HG02840 (cell line): Measurements from ENCODE around the gene UNC13D.

Source experiments
- ATAC-seq: cut with Tn5 transposase; IDR thresholded peaks from one replicate; pipeline ENCODE4 v1.9.1; 2021; ENCODE audit warnings: mild to moderate bottlenecking, moderate library complexity, moderate number of reproducible peaks; ENCODE audit not compliant: unreplicated experiment, low FRiP score

Gene UNC13D

DNA sequence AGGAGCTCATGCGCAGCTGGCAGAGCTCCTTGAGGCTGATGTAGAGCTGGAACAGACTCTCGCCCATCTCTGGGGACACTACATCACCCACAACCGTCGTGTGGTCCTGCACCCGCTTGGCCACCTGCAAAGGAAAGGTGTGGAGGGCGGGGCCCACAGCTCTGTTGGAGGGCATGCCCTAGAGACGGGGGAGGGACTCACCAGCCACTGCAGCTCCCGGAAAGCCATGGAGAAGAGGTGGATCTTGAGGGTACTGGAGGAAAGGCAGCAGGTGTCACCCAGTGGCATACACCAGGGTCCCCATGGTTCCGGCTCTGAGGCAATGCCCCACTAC, 8.6 kb downstream of the UNC13D start:
- ATAC-seq, result no peak

- ATAC-seq, result no peak
Measured at GRCh38 chr17:75834928-75835653, 9.1 kb downstream of the UNC13D start.

DNA sequence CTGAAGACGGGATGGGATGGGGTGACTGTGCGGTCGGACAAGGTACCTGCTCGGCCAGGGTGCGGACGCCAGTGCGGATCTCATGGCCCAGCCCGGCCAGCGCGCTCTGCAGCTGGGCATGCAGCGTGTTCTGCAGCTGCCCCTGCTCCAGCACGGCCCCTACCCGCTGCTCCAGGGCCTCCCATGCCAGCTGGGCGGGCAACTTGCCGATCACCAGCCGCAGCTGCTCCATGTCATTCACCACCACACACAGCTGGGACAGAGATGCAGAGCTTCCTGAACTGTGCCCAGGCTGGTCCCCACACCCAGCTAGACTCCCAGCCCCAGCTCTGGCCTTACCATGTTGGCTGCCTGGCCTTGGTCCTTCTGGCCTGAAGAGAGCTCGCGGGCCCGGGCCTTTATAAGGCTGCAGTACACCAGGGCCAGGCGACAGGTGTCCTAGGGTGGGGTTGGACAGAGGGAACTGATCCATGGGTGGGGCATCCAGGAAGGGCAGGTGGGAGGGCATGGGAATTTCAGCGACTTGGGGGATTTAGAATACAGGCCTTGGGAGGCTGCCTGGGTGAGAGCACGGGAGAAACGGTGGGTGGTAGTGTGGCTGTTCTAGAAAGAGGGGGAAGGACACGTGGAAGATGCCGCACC, 9.8 kb downstream of the UNC13D start:
- ATAC-seq, result no peak

DNA sequence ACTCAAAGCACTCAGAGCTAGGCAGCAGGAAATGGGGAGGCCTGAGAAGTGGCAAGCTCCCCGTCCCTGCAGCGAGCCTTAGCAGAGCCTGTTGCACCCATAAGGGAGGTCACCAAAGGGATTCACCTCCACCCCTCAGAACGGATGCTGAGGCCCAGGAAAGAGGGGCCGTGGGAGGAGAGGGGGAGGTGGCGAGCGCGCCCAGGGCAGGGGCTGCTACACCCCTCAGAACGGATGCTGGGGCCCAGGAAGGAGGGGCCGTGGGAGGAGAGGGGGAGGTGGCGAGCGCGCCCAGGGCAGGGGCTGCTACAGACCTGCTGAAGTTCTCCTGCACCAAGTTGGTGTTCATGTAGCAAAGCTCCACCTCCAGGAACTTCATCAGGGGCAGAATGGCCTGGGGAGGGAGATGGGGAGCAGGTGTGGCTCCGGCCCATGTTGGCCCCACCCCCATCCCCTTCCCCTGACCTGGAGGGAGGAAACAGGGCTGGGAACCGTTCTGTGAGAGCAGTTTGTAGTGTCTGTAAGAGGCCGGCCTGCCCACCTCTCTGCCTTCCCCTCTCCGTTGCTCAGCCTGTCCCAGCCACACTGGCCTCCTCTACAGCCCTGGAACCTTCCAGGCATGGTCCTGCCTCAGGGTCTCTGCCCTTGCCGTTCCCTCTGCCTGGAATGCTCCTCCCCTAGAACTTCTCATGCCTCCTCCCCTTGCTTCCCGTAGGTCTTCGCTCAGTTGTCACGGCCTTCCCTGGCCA, 11.4 kb downstream of the UNC13D start:
- ATAC-seq, result no peak

DNA sequence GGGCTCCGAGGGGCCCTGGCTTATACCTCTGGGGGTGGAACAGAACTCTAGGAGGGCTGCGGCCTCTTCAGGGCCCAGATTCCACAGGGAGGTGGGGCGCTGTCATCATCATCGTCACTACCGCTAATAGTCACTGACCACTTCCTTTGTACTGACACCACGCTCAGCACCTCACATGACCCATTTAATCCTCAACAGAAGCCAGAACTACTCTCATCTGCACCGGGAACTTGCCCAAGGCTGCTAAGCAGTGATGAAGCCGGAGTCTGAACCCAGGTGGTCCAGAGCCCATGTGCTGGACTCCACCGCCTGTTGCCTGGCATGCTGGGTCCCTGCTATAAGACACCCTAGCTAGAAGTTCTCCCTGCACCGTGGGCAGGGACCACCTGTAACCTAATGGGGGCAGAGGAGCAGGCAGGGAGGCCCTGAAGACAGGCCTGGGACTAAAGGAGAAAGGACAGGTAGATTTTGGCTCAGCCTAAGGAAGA, 12.0 kb downstream of the UNC13D start:
- ATAC-seq, result no peak

DNA sequence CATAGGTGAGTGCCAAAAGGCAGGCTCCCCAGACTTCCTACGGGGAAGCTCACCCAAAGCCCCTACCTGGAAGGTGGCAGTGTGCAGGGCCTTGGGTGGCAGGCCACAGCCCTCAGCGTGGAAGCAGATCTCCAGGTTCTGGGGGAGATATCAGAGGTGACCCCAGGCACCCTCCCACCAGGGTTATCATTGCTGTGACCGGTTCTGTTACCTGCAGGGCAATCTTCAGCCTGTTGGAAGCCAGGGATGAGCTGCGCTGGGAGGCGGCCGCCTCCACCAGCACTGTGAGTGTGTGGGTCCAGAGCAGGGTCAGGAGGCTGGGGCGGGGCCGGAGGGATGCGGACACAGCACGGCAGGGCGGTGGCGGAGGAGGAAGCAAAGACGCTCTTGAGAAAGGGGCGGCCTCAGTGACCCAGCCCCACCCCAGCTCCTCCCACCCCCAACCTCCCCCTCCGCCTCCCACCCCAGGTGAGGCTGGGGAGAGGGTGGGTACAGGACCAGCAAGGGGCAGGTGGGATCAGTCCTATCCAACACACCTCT, 13.1 kb downstream of the UNC13D start:
- ATAC-seq, result no peak

DNA sequence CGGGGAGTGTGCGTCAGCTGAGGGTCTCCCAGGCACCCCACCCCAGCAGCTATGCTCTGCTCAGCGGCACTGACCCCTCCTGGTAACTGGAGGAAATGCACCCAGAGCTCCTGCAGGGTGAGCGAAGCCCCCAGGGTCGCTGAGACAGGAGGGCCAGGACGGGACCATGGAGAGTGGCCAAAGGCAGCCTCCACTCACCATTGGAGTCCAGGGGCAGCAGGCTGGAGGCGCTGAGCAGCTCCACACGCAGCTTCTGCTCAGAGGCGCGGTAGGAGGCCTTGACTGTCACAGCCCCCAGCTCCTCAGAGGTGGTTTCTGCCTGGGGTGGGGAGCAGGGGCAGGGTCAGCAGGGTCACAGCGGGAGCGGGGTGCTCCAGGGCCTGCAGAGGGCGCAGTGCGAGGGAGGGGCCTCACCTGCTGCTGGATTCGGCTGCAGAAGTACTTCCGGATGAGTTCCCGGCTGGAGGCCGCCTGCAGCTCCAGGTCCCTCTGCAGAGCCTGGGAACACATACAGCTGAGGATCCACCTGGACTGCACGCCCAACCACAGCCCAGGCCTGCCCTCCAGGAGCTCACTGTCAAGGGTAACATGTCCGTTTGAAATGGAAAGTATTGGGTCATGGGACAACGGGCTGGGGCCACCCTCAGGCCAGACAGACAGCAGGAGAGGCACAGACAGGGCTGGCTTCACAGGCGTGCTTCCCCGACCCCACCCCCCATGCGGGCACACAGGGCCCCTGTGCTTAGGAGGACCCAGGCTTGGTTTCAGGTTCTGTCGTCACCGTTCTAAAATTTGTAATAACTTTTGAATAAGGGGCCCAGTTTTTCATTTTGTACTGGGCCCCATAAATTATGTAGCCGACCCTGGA, 13.8 kb downstream of the UNC13D start:
- no peak for ATAC-seq

GRCh38 chr17:75829747-75830146, 14.5 kb downstream of the UNC13D start:
- ATAC-seq, result no peak

DNA sequence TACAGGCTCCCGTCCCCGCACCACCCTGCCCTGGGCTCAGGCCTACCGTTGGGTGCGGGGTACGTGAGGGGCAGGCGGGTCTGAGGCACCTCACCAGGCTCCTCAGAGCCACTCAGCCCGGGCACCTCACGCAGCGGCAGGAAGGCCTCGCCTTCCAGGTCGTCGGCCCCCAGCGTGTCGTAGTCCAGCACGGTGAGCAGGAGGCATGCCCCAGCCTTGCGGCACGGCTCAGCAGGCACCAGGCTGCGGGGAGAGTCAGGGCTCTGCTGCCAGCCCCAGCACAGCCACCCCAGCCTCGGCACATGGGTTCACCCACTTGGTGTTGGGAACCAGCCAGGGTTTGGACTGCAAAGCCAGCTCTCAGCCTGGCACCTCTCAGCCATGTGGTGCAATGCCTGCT, 15.5 kb downstream of the UNC13D start:
- no peak for ATAC-seq

DNA sequence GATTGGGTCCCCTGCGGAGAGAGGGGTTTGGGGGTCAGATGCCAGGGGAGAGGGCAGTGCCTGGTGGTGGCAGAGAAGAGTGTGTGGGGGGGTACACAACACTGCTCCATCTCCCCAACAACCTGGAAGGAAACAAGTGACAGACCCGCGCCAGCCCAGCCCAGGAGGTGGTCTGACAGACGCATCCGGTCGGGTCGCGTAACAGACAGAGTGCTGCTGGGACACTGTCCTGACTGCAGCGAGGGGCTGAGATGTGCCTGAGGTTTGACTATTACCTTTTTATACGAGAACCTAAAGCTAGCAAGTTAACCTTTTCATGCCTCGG, 16.2 kb downstream of the UNC13D start:
- ATAC-seq, result no peak

DNA sequence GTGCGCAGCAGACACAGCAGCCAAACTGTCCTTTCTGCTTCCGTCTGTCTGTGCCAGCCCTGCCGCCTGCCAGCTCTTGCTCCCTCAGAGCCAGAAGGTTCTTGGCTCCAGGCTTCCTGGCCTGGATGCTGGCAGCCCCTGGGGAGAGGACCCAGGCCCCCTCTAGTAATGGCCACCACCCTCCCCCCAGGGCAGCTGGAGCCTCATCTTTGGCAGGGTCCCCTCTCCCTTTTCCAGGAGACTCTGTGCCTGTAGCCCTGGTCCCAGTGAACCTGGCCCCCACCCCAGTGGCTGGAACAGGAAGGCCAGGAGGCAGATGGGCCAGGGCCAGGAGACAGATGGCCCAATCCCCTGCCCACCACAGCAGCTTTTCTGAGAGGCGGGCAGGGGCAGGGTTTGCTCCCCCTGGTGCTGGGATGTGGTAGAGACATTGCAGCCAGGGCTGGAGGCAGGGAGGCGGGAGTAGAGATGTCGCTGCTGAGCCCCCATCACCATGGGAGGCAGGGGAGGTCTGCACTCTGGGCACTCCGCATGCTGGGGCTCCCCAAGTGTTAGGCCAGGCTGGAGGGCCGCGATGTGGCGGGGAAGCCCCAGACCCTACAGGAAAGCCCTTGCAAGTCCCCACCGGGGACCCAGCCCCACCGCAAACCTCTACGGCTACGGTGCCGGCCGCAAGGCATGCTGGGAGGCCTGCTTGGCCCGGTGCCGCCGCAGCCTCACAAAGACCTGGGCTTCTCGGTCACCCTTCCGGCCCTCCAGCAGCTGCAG, 16.7 kb downstream of the UNC13D start:
- no peak for ATAC-seq

- ATAC-seq, result no peak
Measured at GRCh38 chr17:75826561-75827307, 17.5 kb downstream of the UNC13D start.

- ATAC-seq, result no peak
Measured at GRCh38 chr17:75825748-75826370, 18.3 kb downstream of the UNC13D start.

- ATAC-seq, result no peak
Measured at GRCh38 chr17:75825149-75825552, 19.1 kb downstream of the UNC13D start.

DNA sequence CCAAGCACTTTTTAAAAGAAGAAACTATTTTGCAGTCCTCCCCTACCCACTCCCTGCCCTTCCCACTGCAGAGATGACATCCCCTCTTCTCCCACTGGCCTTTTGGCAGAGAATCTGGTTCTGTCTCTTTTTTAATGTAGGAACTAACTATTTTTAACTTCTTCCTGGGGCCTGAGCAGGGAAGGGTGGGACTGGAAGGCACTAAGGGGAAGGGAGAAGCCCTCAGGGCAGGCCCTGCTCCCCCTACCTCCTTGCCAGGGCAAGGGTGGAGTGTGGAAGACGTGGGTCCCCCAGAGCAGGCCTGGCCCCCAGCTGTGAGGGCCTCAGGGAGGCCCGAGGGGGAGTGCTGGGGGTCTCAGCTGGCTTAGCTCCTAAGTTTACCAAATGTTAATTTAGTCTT, 19.5 kb downstream of the UNC13D start:
- no peak for ATAC-seq

DNA sequence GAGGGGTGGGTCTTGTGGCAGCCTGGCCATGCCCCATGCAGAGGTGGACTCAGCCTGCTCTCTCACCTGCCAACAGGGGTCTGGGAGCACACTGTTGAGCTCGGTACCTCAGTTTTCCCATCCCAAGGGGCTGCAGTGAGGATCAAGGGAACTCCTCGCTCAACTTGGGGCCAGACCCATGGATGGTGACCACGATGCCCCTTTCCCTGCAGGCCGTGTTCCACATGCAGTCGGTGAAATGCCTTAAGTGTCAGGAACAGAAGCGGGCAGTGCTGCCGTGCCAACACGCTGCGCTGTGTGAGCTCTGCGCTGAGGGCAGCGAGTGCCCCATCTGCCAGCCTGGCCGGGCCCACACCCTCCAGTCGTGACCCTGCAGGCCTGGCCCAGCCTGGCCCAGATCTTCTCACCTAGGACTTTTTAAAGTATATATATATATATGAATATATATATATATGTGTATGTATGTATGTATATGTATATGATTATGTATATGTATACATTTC, 20.1 kb downstream of the UNC13D start:
- ATAC-seq, result no peak

- ATAC-seq, result no peak
Measured at GRCh38 chr17:75823257-75824041, 20.8 kb downstream of the UNC13D start.

- ATAC-seq, result no peak
Measured at GRCh38 chr17:75822800-75823166, 21.4 kb downstream of the UNC13D start.
